Measurements from ENCODE around the gene ATP5PO. TPM values are rescaled to one million over a fixed set of nuclear protein-coding genes. Genes with fewer than 3 reads are reported as not detected.

ATP5PO gene
- total RNA-seq, 1 experiment from 2014 or later = 232 TPM

DNA sequence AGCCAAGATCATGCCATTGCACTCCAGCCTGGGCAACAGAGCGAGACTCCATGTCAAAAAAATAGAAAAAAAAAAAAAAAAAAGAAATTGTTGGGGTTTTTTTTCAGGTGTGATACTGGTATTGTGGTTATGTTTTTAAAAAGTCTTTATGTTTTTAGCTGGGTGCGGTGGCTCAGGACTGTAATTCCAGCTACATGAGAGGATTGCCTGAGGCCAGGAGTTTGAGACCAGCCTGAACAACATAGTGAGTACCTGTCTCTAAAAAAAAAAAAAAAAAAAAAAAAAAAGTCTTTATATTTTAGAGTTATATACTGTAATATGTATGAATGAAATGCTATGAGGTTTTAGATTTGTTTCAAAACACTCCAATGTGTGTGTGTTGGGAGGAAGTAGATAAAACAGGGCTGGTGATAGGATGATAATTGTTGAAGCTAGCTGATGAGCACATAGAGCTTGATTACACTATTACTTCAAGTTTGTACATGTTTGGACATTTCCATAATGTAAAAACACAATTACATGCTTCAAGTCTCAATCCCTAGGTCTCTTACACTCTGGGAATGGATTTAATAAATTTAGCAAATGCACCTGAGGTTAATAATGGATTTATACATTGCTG is 30.2 kb upstream of the ATP5PO start:
- intact Hi-C loops (cut with micrococcal nuclease; ENCODE audit: unreplicated experiment) = loop anchor here (5.0 kb wide), 1 partner anchor 127 kb away; the partner anchor contains the start of genes MRPS6 and SLC5A3

DNA sequence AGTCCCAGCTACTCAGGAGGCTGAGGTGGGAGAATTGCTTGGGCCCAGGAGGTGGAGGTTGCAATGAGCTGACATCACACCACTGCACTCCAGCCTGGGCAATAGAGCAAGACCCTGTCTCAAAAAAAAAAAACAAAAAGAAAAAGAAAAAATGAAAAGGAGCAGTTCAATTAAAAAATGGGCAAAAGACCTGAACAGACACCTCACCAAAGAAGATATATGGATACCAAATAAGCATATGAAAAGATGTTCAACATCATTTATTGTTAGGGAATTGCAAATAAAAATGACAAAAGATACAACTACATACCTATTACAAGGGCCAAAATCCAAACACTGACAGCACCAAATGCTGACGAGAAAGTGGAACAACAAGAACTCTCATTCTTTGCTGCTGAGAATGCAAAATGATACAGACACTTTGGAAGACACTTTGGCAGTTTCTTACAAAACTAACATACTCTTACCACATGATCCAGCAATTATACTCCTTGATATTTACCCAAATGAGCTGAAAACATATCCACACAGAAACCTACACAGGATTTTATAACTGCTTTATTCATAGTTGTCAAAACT is 28.7 kb upstream of the ATP5PO start:
- no peaks in the 10 kb centered on the region for H3K9me3 ChIP-seq
- H3K9me3 Mint-ChIP-seq (ENCODE audit: unreplicated experiment) = peaks cover 9% of the 10 kb centered on the region
- no peak overlapping the region for H3K4me3 ChIP-seq (ENCODE audit: low read depth, low read length)
- TF ChIP-seq, protein P1, sequence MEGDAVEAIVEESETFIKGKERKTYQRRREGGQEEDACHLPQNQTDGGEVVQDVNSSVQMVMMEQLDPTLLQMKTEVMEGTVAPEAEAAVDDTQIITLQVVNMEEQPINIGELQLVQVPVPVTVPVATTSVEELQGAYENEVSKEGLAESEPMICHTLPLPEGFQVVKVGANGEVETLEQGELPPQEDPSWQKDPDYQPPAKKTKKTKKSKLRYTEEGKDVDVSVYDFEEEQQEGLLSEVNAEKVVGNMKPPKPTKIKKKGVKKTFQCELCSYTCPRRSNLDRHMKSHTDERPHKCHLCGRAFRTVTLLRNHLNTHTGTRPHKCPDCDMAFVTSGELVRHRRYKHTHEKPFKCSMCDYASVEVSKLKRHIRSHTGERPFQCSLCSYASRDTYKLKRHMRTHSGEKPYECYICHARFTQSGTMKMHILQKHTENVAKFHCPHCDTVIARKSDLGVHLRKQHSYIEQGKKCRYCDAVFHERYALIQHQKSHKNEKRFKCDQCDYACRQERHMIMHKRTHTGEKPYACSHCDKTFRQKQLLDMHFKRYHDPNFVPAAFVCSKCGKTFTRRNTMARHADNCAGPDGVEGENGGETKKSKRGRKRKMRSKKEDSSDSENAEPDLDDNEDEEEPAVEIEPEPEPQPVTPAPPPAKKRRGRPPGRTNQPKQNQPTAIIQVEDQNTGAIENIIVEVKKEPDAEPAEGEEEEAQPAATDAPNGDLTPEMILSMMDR (IDR thresholded peaks at IDR 0.05; ENCODE audit: insufficient read depth in 1 of 2, low read depth in 1 of 2, low read length in 1 of 2, severe bottlenecking in 1 of 2, unreplicated experiment in 1 of 2) = no peak
- peaks cover 44% of the 10 kb centered on the region for H3K36me3 Mint-ChIP-seq (ENCODE audit: insufficient read depth, unreplicated experiment)
- no peaks in the 10 kb centered on the region for H3K27me3 Mint-ChIP-seq (ENCODE audit: insufficient read depth, unreplicated experiment)
- intact Hi-C loops (cut with micrococcal nuclease; ENCODE audit: unreplicated experiment) = no loop called here
- H3K4me3 Mint-ChIP-seq (ENCODE audit: unreplicated experiment) = no peak overlapping the region
- H3K27ac Mint-ChIP-seq (ENCODE audit: unreplicated experiment) = peak overlapping the region; percentile 50
- H3K4me1 Mint-ChIP-seq (ENCODE audit: low read depth, unreplicated experiment) = peaks cover 22% of the 10 kb centered on the region
- POLR2A ChIA-PET = no interaction called here
- CTCF ChIA-PET = interaction anchor here (0.7 kb wide), 1 partner anchor 19 kb away, joined by 3 read pairs; no protein-coding TSS in a partner anchor
- H3K36me3 ChIP-seq (ENCODE audit: control insufficient read depth, insufficient read depth, low read length) = no peaks in the 10 kb centered on the region; the same call in 1 of the 2 replicates
- H3K4me1 ChIP-seq = peaks cover 29% of the 10 kb centered on the region
- no peak for DNase-seq
- H3K27me3 ChIP-seq (replicated peaks; ENCODE audit: control insufficient read depth, insufficient read depth, low read length) = no peaks in the 10 kb centered on the region
- no TSS peak for BruUV-seq (replicated peaks)

More for the DNA sequence above, 30.2 kb upstream of the ATP5PO start:
- ChIA-PET CTCF (no interaction called here), POLR2A (interaction anchor here (0.5 to 0.7 kb wide), 2 partner anchors 22 to 27 kb away, joined by 7 to 8 read pairs; no protein-coding TSS in a partner anchor)
- no peaks in the 10 kb centered on the region for H3K9me3 ChIP-seq
- TF ChIP-seq, protein P1 (IDR thresholded peaks at IDR 0.05; ENCODE audit: insufficient read depth in 1 of 2, low read depth in 1 of 2, low read length in 1 of 2, severe bottlenecking in 1 of 2, unreplicated experiment in 1 of 2) = no peak
- H3K4me3 Mint-ChIP-seq (ENCODE audit: unreplicated experiment) = no peak overlapping the region
- H3K4me3 ChIP-seq (ENCODE audit: low read depth, low read length) = no peak overlapping the region
- H3K36me3 ChIP-seq (ENCODE audit: control insufficient read depth, insufficient read depth, low read length) = no peaks in the 10 kb centered on the region
- BruUV-seq (replicated peaks) = no TSS peak
- no peak for DNase-seq
- H3K9me3 Mint-ChIP-seq (ENCODE audit: unreplicated experiment) = peaks cover 9% of the 10 kb centered on the region
- H3K27ac Mint-ChIP-seq (ENCODE audit: unreplicated experiment) = peak overlapping the region; percentile 97
- H3K4me1 Mint-ChIP-seq (ENCODE audit: low read depth, unreplicated experiment) = peaks cover 27% of the 10 kb centered on the region
- H3K4me1 ChIP-seq = peaks cover 29% of the 10 kb centered on the region
- H3K27me3 ChIP-seq (replicated peaks; ENCODE audit: control insufficient read depth, insufficient read depth, low read length) = no peaks in the 10 kb centered on the region
- peaks cover 44% of the 10 kb centered on the region for H3K36me3 Mint-ChIP-seq (ENCODE audit: insufficient read depth, unreplicated experiment)
- H3K27me3 Mint-ChIP-seq (ENCODE audit: insufficient read depth, unreplicated experiment) = no peaks in the 10 kb centered on the region

DNA sequence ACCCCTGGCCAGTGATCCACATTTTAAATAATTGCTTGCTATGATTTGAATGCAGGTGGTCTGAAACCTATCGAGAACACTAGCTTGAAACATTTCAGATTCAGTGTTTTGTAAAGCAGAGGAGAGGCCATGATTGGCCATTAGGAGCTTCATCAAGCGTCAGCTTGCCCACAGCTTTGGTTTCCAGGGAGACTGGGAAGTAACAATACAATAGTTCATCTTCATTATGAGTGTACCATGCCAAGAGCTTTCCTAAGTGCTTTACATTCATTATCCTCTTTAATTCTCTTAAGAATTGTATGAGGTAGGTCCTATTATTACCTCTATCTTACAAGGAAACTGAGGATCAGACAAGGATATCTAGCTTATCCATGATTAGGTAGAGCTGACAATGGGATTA is 27.7 kb upstream of the ATP5PO start:
- Mint-ChIP-seq H3K27me3 (ENCODE audit: insufficient read depth, unreplicated experiment) (no peaks in the 10 kb centered on the region), H3K27ac (ENCODE audit: unreplicated experiment) (no peak overlapping the region), H3K9me3 (ENCODE audit: unreplicated experiment) (peaks cover 9% of the 10 kb centered on the region), H3K4me3 (ENCODE audit: unreplicated experiment) (no peak overlapping the region), H3K4me1 (ENCODE audit: low read depth, unreplicated experiment) (peaks cover 16% of the 10 kb centered on the region), H3K36me3 (ENCODE audit: insufficient read depth, unreplicated experiment) (peaks cover 49% of the 10 kb centered on the region)
- BruUV-seq (replicated peaks) = no TSS peak
- no peak for DNase-seq
- ChIA-PET CTCF (no interaction called here), POLR2A (no interaction called here)
- Histone ChIP-seq H3K9me3 (no peaks in the 10 kb centered on the region), H3K4me3 (ENCODE audit: low read depth, low read length) (no peak overlapping the region), H3K36me3 (ENCODE audit: control insufficient read depth, insufficient read depth, low read length) (no peaks in the 10 kb centered on the region; the same call in 1 of the 2 replicates), H3K27me3 (replicated peaks; ENCODE audit: control insufficient read depth, insufficient read depth, low read length) (no peaks in the 10 kb centered on the region), H3K4me1 (peaks cover 19% of the 10 kb centered on the region)
- TF ChIP-seq, protein P1 (IDR thresholded peaks at IDR 0.05; ENCODE audit: insufficient read depth in 1 of 2, low read depth in 1 of 2, low read length in 1 of 2, severe bottlenecking in 1 of 2, unreplicated experiment in 1 of 2) = no peak
- intact Hi-C loops (cut with micrococcal nuclease; ENCODE audit: unreplicated experiment) = no loop called here

All from Caco-2 (cell line).